MG63 (cell line): Measurements from ENCODE around the gene HMCN2. TPM values are rescaled to one million over a fixed set of nuclear protein-coding genes. Genes with fewer than 3 reads are reported as not detected.

Source experiments
- DNase-seq: peaks from one replicate; pipeline ENCODE4 v3.0.0-alpha.2; 2020
- H3K27me3 ChIP-seq: fragments of 250-450 bp; sonication (Bioruptor Pico); 2 replicates; pipeline ENCODE4 v1.5.1; 2020; ENCODE audit warnings: mild to moderate bottlenecking, moderate library complexity
- H3K36me3 ChIP-seq: fragments of 250-450 bp; sonication (Bioruptor Pico); 2 replicates; pipeline ENCODE4 v1.5.1; 2020; ENCODE audit warnings: mild to moderate bottlenecking, moderate library complexity
- H3K4me3 ChIP-seq: fragments of 250-450 bp; sonication (Bioruptor Pico); 2 replicates; pipeline ENCODE4 v1.5.1; 2020; ENCODE audit warnings: mild to moderate bottlenecking, moderate library complexity
- H3K9me3 ChIP-seq: fragments of 250-450 bp; sonication (Bioruptor Pico); 2 replicates; pipeline ENCODE4 v1.5.1; 2020; ENCODE audit warnings: mild to moderate bottlenecking, moderate library complexity
- total RNA-seq: library from RNA; depleted of rRNA; stranded (reverse); fragments of >200 nt; shearing (Covaris generic); gene quantifications from 2 replicates; pipeline ENCODE4 v1.2.3, GENCODE V29; 2014; ENCODE audit warnings: low replicate concordance

HMCN2 gene
- total RNA-seq, 1 experiment from 2014 or later: 0.20 TPM

DNA sequence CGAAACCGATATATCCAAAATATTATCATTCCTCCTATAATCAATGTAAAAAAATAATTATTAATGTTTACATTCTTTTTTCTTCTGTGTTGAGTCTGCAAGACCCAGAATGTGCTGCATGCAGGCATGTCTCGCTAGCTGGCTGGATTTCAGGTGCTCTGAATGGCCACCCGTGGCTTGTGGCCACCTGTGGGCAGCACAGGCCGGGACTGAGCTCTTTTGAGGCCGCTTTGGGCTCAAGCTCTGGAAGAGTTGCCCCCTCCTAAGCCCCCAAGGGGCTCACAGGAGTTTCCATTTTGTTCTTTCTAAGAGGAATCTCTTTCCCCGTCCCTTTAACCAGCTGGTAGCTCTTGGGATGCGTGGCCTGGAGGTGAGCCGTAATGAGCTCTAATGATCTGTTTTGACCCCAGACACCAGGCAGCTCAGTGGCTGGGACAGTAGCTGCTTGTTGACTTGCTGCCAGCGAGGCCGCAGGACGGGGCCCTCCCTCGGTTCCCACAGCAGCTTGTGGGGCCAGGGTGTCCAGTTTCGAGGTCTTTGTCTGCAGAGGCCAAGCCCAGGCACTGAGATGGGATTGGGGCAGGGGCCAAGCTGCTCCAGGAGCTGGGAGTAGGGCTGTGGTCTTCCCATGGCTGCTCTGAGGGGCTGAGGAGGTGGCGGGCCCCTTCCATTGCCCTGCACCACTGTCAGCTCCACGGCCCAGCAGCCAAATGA, 200.0 kb downstream of the HMCN2 start:
- no peak for DNase-seq
- Histone ChIP-seq H3K27me3 (no peaks in the 10 kb centered on the region), H3K4me3 (no peak overlapping the region), H3K36me3 (peaks cover 91% of the 10 kb centered on the region), H3K9me3 (no peaks in the 10 kb centered on the region)

GRCh38 chr9:130466537-130467217, 201.1 kb downstream of the HMCN2 start:
- peaks cover 90% of the 10 kb centered on the region for H3K36me3 ChIP-seq
- no peak for DNase-seq
- H3K9me3 ChIP-seq: no peaks in the 10 kb centered on the region

GRCh38 chr9:130467316-130467715, 201.8 kb downstream of the HMCN2 start:
- no peaks in the 10 kb centered on the region for H3K9me3 ChIP-seq
- no peak overlapping the region for H3K4me3 ChIP-seq
- no peaks in the 10 kb centered on the region for H3K27me3 ChIP-seq
- no peak for DNase-seq
- H3K36me3 ChIP-seq: peaks cover 92% of the 10 kb centered on the region

More at GRCh38 chr9:130466537-130467217, 201.1 kb downstream of the HMCN2 start:
- no peaks in the 10 kb centered on the region for H3K27me3 ChIP-seq
- no peak overlapping the region for H3K4me3 ChIP-seq

- DNase-seq: no peak
- peaks cover 89% of the 10 kb centered on the region for H3K36me3 ChIP-seq
- H3K9me3 ChIP-seq: no peaks in the 10 kb centered on the region
- no peaks in the 10 kb centered on the region for H3K27me3 ChIP-seq
- no peak overlapping the region for H3K4me3 ChIP-seq
These were observed 203.0 kb downstream of the HMCN2 start for GRCh38 chr9:130468566-130468965.

DNA sequence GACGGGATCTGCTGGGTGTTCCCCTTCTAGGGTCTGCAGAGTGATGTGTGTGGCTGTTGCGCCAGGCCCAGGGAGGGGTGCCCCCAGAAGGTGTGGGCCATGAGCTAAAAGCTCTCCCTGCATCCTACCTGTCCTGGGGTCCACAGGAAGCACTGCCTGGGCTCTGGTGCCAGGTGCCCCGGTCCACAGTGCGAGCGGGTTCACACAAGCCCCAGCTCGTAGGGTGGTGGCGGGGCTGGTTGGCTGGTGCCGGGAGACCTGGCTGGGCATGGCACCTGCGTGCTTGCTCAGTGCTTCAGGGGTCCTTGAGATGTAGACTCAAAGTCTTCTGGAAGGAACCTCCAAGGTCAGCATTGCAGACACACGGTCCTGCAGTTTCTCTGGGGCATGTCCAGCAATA, 204.7 kb downstream of the HMCN2 start:
- peaks cover 87% of the 10 kb centered on the region for H3K36me3 ChIP-seq
- H3K9me3 ChIP-seq: no peaks in the 10 kb centered on the region
- H3K27me3 ChIP-seq: no peaks in the 10 kb centered on the region
- DNase-seq: no peak
- no peak overlapping the region for H3K4me3 ChIP-seq

- Histone ChIP-seq H3K36me3 (peaks cover 87% of the 10 kb centered on the region), H3K9me3 (no peaks in the 10 kb centered on the region), H3K4me3 (no peak overlapping the region), H3K27me3 (no peaks in the 10 kb centered on the region)
- no peak for DNase-seq
These were observed 205.4 kb downstream of the HMCN2 start for GRCh38 chr9:130470950-130471349.

DNA sequence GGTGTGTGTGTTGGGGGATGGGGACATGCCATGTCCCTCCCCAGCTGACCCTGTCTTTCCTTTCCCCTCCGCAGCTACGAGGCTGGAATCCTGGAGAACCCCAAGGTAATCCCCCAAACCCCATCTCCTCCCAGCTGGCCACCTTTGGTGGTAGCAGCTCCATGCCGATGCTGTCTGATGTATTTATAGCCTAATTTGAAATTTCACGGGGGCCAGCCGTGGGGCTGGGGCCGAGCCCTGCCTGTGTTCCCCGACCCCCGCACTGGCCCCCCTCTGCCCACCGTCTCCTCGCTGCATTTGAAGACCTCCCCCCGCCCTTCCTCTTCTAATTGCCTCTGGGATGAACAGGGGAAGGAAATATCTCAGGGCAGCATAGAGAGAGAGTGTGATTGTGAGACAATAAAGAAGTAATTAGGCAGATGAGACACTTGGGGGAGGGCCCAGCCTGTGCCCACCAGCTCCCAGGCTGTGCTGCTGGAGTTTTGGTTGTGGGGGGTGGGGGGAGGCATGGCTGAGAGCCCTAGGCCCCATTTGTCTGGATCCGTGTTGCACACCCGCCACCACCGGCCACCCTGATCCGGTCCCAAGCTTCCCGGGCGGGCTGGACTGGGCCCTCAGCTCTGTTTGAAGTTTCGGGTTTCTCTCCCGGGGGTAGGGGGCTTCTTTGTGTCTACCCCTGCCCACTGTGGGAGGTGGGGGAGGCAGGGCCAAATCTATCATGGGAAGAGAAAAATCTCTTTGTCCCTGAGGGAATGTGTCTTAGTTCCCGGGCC, 206.0 kb downstream of the HMCN2 start:
- Histone ChIP-seq H3K27me3 (no peaks in the 10 kb centered on the region), H3K4me3 (no peak overlapping the region), H3K9me3 (no peaks in the 10 kb centered on the region), H3K36me3 (peaks cover 87% of the 10 kb centered on the region)
- no peak for DNase-seq

DNA sequence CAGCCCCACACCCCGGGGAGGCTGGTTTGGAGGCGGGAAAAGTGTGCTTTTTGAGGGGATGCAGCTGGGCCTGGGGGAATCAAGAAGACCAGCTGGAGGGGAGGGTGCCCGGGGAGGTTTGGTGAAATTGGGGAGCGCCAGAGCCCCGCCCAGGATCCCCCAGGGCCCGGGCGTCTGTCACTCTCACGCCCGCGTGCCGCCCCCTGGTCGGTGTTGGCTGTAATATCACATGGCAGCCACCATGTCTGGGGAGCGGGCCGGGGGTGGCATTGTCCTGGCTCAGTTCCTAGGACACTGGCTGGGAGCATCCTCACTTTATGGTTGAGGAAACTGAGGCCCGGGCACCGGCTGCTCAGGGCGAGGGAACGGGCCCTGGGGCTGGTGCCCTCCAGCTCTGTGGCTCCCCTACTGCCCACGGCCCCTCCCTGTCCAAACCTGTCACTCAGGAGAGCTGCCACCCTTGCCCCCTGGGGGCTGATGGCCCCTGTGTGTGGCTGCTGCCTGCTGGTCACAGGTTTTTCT, 206.7 kb downstream of the HMCN2 start:
- Histone ChIP-seq H3K9me3 (no peaks in the 10 kb centered on the region), H3K36me3 (peaks cover 87% of the 10 kb centered on the region), H3K4me3 (no peak overlapping the region), H3K27me3 (no peaks in the 10 kb centered on the region)
- DNase-seq: no peak

DNA sequence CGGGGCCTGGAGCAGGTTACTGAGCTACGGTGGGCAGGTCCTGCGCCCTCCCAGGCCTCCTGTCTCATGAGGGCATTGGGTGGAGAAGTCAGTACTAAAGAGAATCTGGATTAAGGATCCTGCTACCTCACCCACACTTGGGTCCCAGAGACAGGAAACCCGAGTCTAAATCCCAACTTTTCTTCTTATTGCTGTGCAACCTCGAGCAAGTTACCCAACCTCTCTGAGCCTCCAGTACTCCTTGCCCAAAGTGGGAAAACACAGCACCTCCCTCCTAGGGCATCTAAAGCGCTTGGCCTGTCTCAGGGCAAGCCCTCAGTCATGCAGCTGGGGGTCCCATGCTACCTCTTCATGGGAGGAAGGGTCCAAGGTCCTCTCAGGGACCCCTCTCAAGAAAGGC, 207.4 kb downstream of the HMCN2 start:
- no peak overlapping the region for H3K4me3 ChIP-seq
- no peak for DNase-seq
- H3K9me3 ChIP-seq: no peaks in the 10 kb centered on the region
- no peaks in the 10 kb centered on the region for H3K27me3 ChIP-seq
- peaks cover 87% of the 10 kb centered on the region for H3K36me3 ChIP-seq

DNA sequence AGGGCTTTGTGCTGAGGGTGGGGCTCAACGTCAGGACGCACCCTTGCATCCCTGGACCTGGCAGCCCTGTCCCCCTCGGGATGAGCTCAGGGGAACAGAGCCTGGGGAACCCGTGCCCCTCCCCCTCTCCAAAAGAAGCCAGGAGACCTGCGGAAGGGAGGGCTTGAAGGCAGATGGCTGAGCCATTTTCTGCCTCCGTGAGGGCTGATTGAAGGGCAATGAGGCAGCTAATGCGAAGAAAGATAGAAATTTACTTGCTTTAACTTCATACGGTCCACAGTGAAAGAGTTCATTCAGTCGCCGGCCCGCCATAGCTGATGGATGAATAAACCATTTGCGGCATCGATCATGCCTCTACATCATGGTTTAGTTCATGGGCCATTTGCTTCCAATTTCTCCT, 208.0 kb downstream of the HMCN2 start:
- no peak overlapping the region for H3K4me3 ChIP-seq
- no peaks in the 10 kb centered on the region for H3K27me3 ChIP-seq
- DNase-seq: no peak
- peaks cover 88% of the 10 kb centered on the region for H3K36me3 ChIP-seq
- H3K9me3 ChIP-seq: no peaks in the 10 kb centered on the region

DNA sequence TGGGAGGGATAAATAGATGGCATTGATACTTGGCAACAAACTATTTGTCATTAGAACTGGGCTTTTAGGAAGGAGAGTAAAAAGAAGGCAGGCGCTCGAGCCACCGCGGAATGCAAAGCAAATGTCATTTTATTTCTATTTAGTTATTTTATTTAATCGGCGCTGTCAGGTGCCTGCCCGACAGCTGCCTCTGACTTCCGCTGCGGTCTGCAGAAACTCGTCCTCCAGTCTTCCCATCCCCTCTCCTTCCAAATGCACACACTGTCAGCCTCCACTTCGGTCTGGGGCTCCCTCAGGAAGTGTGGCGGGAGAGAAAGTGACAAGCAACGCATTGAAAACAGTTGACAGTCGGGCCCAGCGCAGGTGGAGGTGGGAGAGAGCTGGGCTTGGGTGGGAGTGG, 208.5 kb downstream of the HMCN2 start:
- Histone ChIP-seq H3K4me3 (no peak overlapping the region), H3K27me3 (no peaks in the 10 kb centered on the region), H3K36me3 (peaks cover 86% of the 10 kb centered on the region), H3K9me3 (no peaks in the 10 kb centered on the region)
- no peak for DNase-seq

- H3K27me3 ChIP-seq: no peaks in the 10 kb centered on the region
- H3K9me3 ChIP-seq: no peaks in the 10 kb centered on the region
- H3K36me3 ChIP-seq: peaks cover 86% of the 10 kb centered on the region
- no peak overlapping the region for H3K4me3 ChIP-seq
- DNase-seq: no peak
These were observed 210.7 kb downstream of the HMCN2 start for GRCh38 chr9:130476151-130476730.

DNA sequence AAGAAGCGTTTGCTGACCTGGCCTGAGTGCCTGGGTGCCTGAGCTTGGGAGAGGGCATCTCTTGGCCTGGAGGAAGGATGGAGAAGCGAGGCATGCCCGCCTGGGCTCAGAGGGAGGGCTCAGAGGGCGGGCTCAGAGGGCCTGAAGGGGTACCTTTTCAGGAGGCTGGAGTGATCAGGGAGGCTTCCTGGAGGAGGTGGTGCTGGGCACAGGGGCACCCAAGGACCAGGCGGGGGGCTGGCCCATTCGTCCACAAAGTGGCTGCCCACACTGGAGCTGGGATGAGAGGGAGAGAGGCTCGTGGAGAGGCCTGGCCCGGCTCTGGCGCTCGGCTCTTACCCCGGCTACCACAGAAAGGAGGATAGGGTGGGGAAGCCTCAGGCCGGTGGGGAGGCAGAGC, 212.0 kb downstream of the HMCN2 start:
- H3K9me3 ChIP-seq: no peaks in the 10 kb centered on the region
- no peak for DNase-seq
- no peak overlapping the region for H3K4me3 ChIP-seq

GRCh38 chr9:130478152-130478551, 212.6 kb downstream of the HMCN2 start:
- peaks cover 84% of the 10 kb centered on the region for H3K36me3 ChIP-seq
- no peaks in the 10 kb centered on the region for H3K27me3 ChIP-seq
- no peak overlapping the region for H3K4me3 ChIP-seq
- H3K9me3 ChIP-seq: no peaks in the 10 kb centered on the region
- no peak for DNase-seq

More for the DNA sequence above, 212.0 kb downstream of the HMCN2 start:
- Histone ChIP-seq H3K27me3 (no peaks in the 10 kb centered on the region), H3K36me3 (peaks cover 86% of the 10 kb centered on the region)

- H3K9me3 ChIP-seq: no peaks in the 10 kb centered on the region
- no peak for DNase-seq
- H3K27me3 ChIP-seq: no peaks in the 10 kb centered on the region
- H3K4me3 ChIP-seq: no peak overlapping the region
- H3K36me3 ChIP-seq: peaks cover 86% of the 10 kb centered on the region
These were observed 213.4 kb downstream of the HMCN2 start for GRCh38 chr9:130478736-130479575.

DNA sequence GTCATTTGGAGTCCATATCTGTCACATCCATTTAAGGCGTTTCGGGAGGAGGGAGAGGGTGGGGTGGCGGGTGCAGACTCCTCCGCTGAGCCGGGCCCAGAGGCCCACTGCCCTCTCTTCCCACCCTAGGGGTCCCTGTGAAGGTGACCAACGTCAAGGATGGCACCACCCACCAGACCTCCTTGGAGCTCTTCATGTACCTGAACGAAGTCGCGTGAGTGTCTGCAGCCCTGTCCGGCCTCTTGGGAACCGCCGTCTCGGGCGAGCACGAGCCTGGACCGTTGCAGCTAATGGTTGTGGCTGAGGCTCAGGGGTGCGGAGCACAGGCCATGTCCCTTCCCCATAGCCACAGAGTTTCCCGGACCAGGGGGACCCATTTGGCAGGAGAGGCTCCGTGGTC, 214.0 kb downstream of the HMCN2 start:
- H3K36me3 ChIP-seq: peaks cover 86% of the 10 kb centered on the region
- H3K4me3 ChIP-seq: no peak overlapping the region
- no peak for DNase-seq

More for the DNA sequence above, 214.0 kb downstream of the HMCN2 start:
- Histone ChIP-seq H3K27me3 (no peaks in the 10 kb centered on the region), H3K9me3 (no peaks in the 10 kb centered on the region)
